Stimulated activated CD4-positive, alpha-beta T cell treated with anti-CD3 and anti-CD28 coated beads, TNF-alpha, amount 100 ng/mL, for 24 hours (primary cell): ENCODE measurements around the gene CC2D1B.

Source experiments
- DNase-seq, 3 experiments: peaks; one replicate each; pipeline ENCODE4 v3.0.0-alpha.2; 2020; ENCODE audit warnings: low read depth in 3 of 3

The CC2D1B gene

DNA sequence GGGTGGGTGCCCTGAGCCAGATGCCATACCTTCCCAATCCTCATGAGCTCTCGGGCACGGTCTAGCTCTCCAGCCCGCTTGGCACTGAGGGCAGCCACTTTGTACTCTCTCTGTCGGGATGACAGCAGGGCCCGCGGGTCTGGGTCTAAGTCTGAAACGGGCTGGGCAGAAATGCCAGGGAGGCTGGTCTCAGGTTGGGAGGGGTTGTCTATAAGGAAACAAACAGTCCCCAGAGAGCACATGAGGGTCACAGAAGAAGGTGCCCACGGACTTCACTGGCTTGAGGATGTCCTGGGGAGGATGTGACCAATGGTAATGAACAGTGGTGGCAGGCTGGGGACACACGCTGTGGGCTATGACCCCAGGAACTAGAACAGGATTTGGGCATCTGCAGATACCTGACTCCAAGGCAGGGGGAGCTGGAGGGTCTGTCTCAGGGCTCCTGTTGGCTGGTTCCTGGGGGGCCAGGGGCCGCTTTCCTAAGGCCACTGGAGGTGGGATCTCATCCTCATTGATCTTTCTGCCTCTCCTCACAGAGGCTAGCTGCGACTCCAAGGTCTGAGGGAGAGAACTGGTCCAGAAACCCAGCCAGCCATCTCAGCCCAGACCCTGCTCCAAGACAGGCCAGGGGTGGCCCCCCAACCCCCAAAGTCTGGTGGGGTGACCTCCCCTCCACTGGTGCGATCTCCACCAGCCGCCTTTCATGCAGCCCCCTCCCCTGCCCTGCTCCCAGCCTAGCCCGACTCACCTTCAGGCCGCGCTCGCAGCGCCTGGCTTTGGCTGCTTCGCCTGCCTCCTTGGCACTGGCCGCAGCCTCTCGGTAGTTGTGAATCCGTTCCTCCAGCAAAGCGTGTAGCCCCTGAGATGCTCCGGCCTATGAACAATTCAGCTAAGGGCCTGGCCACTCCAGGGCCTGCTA lies 6.1 kb downstream of the CC2D1B start:
- no peak for DNase-seq

DNA sequence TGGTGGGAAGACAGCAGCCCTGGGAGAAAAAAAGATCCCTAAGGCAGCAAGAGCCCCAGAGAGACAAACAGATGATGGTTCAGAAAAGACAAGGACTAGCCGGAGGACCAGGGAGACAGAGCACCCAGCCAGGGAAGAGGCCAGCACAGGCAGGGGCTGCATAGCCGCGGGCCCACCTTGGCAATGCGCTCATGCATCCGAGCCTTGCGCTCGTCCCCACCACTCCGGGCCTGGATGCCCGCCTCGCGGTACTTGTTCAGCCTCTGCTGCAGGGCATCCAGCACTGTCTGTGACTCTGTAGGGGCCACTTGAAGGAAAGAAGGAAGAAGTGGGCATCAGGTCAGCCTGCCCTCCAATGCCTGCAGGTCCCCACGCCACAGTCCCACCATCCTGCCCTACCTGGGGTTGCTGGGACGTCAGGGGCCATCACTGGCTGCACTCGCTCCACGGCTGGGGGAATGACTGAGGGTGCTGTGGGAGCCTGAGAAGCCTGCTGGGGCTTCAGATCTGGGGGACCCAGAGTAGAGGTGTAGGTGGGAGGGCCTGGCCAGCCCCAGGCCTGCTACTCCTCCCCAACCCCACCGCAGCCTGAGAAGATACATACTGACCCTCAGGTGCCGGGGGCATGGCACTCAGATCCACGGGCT lies 7.0 kb downstream of the CC2D1B start:
- DNase-seq = no peak

DNA sequence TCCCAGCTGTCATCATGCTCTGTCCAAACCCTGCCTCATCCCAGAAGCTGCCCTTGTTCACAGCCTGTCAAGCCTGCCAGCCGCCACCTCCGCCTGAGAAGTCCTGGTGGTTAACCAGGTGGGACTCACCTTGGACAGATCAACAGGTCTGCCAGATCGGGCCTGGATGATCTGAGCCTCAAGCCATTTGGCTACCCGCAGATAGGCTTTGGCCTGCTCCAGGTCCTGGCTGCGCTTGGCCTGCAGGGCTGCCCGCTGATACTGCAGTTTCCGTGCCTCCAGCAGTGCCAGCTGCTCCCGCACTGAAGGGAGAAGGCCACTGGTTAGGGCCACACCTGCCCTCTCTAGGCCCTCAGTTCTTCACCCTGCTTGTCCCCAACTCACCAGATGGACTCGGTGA lies 8.6 kb downstream of the CC2D1B start:
- no peak for DNase-seq

DNA sequence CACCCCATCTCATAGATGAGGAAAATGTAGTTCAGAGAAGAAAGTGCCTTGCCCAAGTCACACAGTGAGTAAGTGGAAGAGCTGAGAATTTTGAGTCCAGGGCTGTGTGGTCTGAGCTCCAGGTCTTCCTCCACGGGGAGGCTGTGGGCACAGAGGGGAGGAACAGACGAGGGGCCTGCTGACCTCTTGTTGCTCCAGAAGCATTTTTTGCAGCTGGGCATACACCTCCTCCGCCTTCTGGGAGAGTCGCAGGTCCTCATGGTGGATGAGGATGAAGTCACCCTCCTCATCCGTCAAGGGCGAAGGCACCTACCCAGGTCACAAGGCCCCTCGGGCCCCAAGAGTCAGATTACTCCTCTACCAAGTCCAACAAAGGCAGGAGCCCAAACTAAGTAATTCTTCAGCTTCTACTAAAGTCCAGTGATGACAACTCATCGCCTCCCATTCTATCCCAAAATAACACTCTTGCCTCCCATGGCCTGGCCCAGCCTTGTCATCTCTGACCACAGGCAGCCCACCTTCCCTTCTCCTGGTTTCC lies 9.1 kb downstream of the CC2D1B start:
- DNase-seq = no peak

DNA sequence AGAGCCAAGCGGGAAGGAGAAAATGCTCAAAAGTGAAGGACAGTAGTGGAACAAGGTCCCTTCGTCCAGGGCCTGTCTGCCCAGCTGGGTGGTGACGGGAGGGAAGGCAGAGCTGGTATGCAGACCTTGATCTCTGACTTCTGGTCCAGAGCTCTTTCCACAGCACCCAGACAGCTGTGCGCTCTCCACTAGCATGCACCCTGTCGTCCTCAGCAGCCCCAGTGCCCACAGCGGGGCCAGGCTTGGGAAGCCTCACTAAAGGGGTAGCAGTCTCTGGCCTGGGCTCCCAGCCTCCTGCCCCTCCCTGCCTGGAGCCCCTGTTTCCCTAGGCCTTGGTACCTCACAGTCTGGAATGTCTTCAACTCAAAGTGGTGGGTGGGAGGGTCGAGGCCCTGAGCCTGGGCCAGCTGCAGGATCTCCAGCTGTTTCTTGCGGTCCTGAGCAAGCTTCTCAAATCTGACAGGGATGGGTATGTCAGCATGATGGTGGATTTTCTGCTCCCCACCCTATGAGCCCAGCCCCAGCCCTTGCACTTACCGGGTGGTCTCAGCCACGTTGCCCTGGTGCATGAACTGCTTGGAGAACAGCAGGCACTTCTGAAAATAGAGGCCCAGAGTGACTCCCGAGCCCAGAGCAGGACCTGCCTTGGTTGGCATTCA lies 10.0 kb downstream of the CC2D1B start:
- DNase-seq = no peak

DNA sequence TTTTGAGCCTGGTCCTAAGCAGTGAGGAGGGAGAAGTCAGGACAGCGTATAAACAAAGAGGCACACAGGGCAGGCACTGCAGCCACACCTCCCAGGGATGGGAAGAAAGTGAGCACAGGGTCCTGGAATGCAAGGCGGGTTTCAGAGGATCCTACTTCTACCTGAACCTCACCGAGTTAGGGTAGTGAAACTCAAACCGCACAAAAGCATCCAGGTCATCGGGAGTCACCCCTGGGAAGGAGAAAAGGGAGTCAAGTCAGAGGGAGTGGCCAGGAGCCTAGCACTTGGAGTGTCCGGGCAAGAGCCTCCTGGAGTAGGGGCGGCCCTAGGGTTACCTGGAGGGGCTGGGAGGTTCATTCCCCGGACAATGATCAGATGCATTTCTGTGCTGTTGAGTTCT lies 10.6 kb downstream of the CC2D1B start:
- DNase-seq = no peak

DNA sequence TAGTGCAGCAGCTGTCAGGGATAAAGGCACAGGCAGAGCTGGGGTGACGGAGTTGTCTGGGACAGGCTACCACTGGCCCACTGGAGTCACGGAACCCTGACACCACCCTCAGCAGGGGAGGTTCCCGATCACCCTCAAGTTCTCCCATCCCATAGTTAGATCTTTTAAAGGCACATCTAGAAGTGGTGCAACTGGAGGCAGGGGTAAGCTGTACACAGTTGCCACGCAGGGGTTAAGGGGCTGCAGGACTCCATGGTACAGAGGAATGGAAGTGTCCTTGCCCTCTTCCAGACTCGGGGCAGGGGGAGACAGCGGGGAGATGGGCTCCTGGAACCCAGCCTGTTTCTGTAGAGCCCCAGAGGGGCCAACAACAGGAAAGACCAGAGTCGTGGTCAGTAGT lies 13.3 kb downstream of the CC2D1B start:
- DNase-seq = no peak

DNA sequence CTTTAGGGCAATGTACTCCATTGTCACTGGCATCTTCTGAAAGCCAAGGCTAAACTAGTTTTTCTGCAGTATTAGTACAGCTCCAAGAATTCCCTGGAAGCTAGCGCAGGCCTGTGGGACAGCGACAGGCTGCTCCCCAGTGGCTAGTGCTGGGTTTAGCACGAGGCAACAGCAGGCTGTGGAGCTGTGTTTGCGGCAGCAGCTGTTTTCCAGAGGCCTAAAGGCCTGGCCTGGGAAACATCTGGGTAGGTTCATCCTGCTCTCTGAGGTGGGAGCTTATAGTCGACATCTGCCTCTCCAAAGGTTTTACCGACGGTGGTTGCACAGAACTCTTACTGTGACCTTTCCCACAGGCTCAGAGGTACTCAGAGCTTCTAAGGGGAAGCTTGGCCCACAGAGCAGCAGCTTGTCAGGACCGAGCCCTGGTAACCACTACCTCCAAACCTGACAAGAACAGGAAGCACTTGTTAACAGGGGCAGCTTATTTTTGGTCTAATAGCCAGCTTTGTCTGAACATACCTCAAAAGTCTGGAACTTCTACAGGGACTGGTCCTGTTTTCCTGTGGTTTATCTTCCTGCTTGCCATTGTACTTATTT lies 17.2 kb downstream of the CC2D1B start:
- DNase-seq = no peak

DNA sequence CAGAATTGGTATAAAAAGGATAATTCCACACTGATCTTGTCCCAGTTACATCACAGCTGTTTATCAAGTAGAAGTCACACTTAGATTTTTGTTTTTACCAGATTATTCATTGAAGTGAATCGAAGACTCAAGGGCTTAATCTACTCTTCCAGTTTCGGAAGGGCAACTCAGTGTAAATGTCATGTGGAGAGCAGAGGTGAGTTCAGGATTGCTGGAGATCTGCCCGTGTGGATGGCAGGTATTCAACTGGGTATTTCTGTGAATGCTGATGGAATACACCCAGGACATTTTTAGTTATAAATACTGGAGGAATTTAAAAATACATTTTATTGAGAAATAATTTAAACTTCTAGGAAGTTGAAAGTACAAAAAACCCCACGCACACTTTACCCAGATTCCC lies 19.4 kb downstream of the CC2D1B start:
- no peak for DNase-seq

DNA sequence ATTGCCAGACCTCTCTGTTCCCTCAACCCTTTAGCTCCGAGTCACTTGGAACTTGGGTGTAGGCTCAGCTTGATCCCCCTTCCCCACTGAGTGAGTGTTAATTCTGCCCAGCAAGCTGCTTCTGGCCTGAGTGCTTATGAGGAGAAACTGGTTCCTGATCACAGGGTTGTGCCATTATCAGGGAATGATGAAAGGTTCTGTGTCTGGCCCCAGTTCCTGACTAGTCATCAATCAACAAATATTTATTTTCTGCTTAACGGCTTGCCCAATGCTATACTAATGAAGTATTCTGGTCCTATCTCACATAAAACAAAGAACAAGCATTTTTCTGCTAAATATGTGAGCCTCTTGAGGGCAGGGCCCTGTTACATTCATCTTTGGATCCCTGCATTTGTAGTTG lies 20.8 kb downstream of the CC2D1B start:
- DNase-seq = no peak

DNA sequence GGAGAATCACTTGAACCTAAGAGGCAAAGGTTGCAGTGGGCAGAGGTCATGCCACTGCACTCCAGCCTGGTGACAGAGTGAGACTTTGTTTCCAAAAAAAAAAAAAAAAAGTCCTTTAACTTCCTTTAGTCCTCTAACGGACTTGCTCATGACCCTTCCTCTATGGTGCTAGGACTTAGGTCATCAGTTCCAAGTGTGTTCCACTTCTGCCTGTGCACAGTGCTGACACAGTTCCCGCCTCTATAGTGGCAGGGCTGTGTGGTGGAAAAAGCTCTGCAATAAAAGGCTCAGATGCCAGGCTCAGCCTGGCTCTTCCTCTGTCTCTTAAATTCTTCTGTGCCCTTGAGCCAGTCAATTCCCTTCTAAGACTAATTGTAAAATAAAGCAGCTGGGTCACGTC lies 22.0 kb downstream of the CC2D1B start:
- DNase-seq = no peak

DNA sequence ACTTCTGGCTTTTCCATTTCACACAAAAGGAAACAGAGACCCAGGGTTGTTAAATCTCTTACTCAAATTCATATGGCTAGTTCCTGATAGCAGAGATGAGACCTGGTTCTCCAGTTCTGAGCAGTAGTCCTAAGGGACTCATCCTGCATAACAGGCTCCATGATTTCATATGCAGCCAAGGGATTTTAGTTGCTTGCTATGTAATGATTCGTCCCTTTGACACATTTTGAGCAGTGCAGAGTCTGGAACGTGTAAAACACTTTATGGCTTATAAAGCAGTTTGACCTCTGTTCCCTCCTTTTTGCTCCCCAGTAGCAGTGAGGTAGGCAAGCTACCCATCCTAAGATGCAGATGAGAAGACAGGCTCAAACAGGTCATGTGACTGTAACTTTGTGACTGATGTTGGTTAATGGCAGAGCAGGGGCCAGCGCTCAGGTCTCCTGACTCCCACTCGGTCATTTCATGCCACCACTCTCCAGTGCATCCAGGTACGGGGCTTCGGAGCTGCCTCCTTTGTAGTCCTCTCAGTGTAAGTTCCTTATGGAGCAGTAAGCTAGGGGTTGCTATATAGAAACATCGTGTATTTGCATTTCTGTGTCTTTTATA lies 24.2 kb downstream of the CC2D1B start:
- no peak for DNase-seq

DNA sequence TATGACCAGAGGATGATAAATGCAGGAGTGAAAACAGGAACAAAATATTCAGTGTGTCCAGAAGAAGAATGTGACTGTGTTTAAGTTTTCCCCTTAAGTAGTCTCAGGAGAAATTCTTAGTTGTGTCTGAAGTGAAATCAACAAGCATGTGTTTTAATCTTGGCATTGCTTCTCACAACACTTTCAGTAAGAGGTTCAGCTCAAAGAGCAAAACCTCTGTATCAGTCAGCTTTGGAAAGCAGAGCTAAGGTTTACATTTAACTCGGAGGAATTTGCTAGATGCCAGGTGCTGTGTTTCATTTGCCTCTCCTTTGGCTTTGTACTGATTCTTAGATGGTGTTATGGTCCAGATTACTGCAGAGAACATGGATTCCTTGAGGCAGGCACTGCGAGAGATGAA lies 28.6 kb downstream of the CC2D1B start:
- no peak for DNase-seq

DNA sequence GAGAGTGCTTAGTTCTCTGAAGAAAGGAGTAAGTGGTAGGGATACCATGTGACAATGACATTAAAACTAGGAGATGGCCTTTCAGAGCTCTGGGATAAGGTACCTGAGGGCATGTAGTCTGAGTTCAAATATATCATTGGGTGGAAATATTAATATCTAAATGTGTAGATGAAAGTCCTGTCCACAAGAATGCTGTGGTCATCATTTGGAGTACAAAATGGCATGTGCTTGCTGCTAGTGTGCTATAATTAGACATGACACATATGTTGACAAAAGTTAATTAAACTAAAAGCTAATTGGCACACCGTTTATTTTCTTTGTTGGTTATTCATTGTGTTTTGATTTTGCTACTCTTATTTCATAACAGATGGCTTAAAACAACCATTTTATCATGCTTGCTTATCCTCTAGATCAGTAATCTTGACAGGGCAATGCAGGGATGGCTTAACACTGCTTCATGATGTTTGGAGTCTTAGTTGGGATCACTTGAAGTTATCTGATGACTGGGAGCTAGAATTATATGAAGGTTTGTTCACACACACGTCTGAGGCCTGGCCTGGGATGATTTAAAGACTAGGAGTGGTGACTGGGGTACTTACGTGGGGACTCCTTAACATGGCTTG lies 31.0 kb downstream of the CC2D1B start:
- no peak for DNase-seq

DNA sequence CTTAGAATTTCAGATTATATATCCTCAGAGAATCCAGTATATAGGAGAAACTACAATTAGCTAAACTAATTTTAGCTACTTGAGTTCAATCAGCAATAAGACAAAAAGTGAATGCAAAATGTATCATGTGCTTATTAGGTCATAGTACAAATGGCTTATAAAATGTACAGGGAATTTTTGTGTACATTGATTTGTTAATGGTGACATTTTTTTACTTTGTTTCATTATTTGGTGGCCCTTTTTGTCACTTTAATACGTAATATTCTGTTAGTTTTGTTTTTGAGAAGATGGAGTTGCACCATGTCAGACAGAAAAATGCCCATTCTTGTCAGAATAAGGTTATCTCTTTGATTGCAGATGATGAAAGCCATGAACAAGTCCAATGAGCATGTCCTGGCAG lies 33.6 kb downstream of the CC2D1B start:
- no peak for DNase-seq

DNA sequence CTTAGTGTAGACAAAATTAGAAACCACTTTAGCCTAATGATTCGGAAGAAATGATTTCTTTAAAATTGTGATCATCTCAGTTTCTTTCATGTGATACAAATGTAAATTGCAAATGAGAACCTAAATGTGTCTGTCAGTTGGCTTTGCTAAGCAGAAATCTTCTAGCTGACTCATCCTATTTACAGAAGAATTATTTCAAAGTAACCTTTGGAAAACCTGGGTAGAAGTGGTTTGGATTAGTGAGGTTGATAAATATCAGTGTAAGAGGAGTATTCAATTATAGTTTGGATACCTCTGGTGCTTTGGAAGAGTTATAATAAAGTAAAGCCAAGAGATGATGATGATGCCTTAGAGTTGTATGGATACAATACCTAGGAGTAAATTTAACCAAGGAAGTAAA lies 37.4 kb downstream of the CC2D1B start:
- no peak for DNase-seq

DNA sequence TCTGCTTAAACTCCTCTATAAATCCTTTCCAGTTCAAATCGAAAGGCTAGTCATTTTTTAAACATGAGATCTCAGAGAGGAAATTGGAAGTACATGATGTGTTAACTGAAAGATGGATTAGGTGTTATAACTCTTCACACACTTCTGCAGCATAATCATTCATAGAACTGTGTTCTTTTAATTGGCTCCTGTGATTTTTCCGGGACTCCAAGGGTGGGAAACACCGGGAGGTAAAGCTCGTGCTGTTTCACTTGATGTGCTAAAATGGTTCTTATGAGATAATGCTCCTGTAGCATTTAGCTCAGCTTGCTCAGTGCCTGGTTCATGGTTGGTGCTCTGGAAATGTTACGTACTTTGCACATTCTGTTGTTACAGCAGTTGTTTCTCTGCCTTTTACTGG lies 40.2 kb downstream of the CC2D1B start:
- DNase-seq = no peak

DNA sequence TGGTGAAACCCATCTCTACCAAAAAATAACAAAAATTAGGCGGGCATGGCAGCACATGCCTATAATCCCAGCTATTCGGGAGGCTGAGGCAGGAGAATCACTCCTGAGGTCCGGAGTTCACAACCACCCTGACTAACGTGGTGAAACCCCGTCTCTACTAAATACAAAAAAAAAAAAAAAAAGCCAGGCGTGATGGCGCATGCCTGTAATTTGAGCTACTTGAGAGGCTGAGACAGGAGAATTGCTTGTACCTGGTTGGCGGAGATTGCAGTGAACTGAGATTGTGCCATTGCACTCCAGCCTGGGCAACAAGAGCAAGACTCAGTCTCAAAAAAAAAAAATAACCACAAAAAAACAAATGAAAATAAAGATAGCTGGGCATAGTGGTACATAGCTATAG lies 42.3 kb downstream of the CC2D1B start:
- DNase-seq = no peak

DNA sequence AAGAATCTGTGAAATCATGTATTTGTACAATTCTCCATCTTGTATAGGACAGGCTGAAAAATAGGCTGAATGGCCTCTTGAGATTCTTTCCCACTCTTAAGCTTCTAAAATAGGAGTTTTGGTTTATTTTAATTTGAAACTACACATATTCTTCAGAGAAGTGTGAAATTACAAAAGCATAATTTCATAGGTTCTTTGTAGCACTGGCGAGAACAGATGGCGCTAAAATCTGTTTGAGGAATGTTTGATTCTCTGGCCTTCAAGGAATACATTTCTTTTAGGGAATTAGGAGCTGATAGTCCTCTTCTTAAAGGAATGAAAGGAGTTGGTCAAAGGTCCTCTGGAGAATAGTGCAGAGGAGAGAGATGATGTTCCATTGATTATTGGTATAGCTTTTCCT lies 44.9 kb downstream of the CC2D1B start:
- DNase-seq = no peak

DNA sequence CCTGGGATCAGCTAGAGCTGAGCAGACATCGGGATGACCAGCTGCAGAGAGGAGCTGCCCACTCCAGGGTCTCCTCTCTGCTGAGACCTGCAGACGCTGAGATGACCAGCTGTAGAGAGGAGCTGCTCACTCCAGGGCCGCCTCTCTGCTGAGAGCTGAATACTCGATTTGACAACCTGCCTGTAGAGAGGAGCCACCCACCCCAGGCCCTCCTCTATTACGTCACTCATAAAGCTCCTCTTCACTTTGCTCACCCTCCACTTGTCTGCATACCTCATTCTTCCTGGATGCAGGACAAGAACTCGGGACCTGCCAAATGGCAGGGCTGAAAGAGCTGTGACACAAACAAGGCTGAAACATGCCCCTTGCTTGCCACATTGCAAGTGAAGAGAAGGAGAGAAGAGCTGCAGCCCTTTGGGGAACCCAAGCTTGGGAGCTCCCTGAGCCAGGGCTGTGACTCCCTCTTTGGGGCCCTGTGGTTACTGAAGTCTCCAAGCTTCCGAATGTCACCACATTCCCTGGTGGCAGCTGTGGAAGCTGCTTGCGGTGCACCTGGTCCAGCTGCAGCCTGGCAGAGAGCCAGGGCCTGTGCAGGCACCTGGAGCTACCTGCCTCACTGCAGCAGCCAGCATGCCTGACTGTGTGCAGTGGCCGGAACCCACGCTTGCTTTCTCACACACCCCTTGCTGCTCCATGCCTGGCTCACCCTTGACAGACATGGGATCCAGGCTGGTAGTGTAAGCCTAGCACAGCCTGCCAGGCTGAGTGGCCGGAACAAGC lies 59.6 kb downstream of the CC2D1B start:
- no peak for DNase-seq
